Vagina (tissue), 2 donors: ENCODE results near the gene PABPN1. TPM values are rescaled to one million over a fixed set of nuclear protein-coding genes. Genes with fewer than 3 reads are reported as not detected.

Experiments used
- DNase-seq, 2 donors: peaks; one replicate each; pipeline ENCODE4 v3.0.0-alpha.2; 2017; ENCODE audit errors: extremely low spot score in 2 of 2
- H3K27ac ChIP-seq: fragments of 200-600 bp; sonication (generic); one replicate; pipeline ENCODE4 v1.5.1; 2019
- H3K27me3 ChIP-seq: fragments of 200-600 bp; sonication (generic); one replicate; pipeline ENCODE4 v1.5.1; 2019
- H3K36me3 ChIP-seq, 2 donors: fragments of 200-600 bp; sonication (generic); one replicate each; pipeline ENCODE4 v1.5.1; 2017 to 2019
- H3K4me1 ChIP-seq: fragments of 200-600 bp; sonication (generic); one replicate; pipeline ENCODE4 v1.5.1; 2019
- H3K4me3 ChIP-seq, 2 donors: fragments of 200-600 bp; sonication (generic); 1 replicate in 1 of 2; 2 replicates in 1 of 2; pipeline ENCODE4 v1.5.1; 2016 to 2019
- H3K9me3 ChIP-seq: fragments of 200-600 bp; sonication (generic); one replicate; pipeline ENCODE4 v1.5.1; 2019
- CTCF ChIP-seq, 3 experiments: fragments of 450-650 bp in 2 of 3; fragments of 200-600 bp in 1 of 3; sonication (generic) in 1 of 3; IDR thresholded peaks; one replicate each; pipeline ENCODE4 v1.5.1; 2017 to 2019; ENCODE audit warnings: antibody characterized with exemption in 3 of 3, mild to moderate bottlenecking in 2 of 3, moderate library complexity in 2 of 3
- POLR2A ChIP-seq, 2 donors: fragments of 450-650 bp; IDR thresholded peaks; one replicate each; pipeline ENCODE4 v1.6.1; 2017; ENCODE audit warnings: antibody characterized with exemption in 2 of 2, mild to moderate bottlenecking in 2 of 2, moderate library complexity in 2 of 2
- POLR2AphosphoS5 ChIP-seq, 2 donors: sonication (generic); formaldehyde crosslinking; IDR thresholded peaks; one replicate each; pipeline ENCODE4 v1.9.0; 2017; ENCODE audit warnings: antibody characterized with exemption in 2 of 2, mild to moderate bottlenecking in 2 of 2, low read depth in 1 of 2; ENCODE audit not compliant: insufficient read depth in 1 of 2
- intact Hi-C: fragments of 100-400 bp; cut with DNase I; formaldehyde crosslinking; loops from one replicate; pipeline ENCODE4 v1.15.1; 2023
- total RNA-seq: library from RNA; depleted of rRNA; stranded (reverse); fragments of >200 nt; gene quantifications from one replicate; pipeline ENCODE4 v1.2.3, GENCODE V29; 2016

Gene PABPN1
- total RNA-seq, 1 donor from 2014 or later, result 66.0 TPM

- Histone ChIP-seq H3K4me3 (peak within 1 kb of the TSS; percentile 71 to 73), H3K36me3 (no peaks in the 10 kb centered on the region), H3K27me3 (no peaks in the 10 kb centered on the region), H3K4me1 (peaks cover 48% of the 10 kb centered on the region), H3K27ac (peak within 1 kb of the TSS; percentile 97), H3K9me3 (no peaks in the 10 kb centered on the region)
- DNase-seq, result no peak
- intact Hi-C loops, result no loop called here
- TF ChIP-seq POLR2A (IDR thresholded peaks at IDR 0.05), result no peak
- TF ChIP-seq POLR2AphosphoS5 (IDR thresholded peaks at IDR 0.05; ENCODE audit: insufficient read depth in 1 of 2, low read depth in 1 of 2), result peak in 1 of 2 donors; percentile 45
- TF ChIP-seq CTCF (IDR thresholded peaks at IDR 0.05), result no peak
Observed at GRCh38 chr14:23302290-23303225, 18.7 kb upstream of the PABPN1 start, which contains the start of gene PPP1R3E. PPP1R3E (minus strand) TSS chr14:23302859; CDS start chr14:23302576, 283 bp downstream.

- peaks cover 0 to 12% of the 10 kb centered on the region in 2 donors for H3K36me3 ChIP-seq
Observed at GRCh38 chr14:23306412-23307145, 14.7 kb upstream of the PABPN1 start, which contains the start of gene BCL2L2. BCL2L2 (plus strand) TSS chr14:23306833; CDS start chr14:23307768, 935 bp downstream.

GRCh38 chr14:23307146-23307530, 14.1 kb upstream of the PABPN1 start:
- H3K27ac ChIP-seq, result peak overlapping the region; percentile 90
- no peaks in the 10 kb centered on the region for H3K9me3 ChIP-seq
- TF ChIP-seq CTCF (IDR thresholded peaks at IDR 0.05) (no peak), POLR2AphosphoS5 (IDR thresholded peaks at IDR 0.05; ENCODE audit: insufficient read depth in 1 of 2, low read depth in 1 of 2) (no peak), POLR2A (IDR thresholded peaks at IDR 0.05) (no peak)
- intact Hi-C loops, result no loop called here
- peak overlapping the region; percentile 72 to 75 for H3K4me3 ChIP-seq
- H3K4me1 ChIP-seq, result peaks cover 51% of the 10 kb centered on the region
- no peaks in the 10 kb centered on the region for H3K27me3 ChIP-seq
- peaks cover 0 to 12% of the 10 kb centered on the region in 2 donors for H3K36me3 ChIP-seq
- no peak for DNase-seq

More at GRCh38 chr14:23306412-23307145, 14.7 kb upstream of the PABPN1 start, which contains the start of gene BCL2L2:
- Histone ChIP-seq H3K9me3 (no peaks in the 10 kb centered on the region), H3K27ac (peak within 1 kb of the TSS; percentile 90), H3K4me1 (peaks cover 51% of the 10 kb centered on the region), H3K4me3 (peak within 1 kb of the TSS; percentile 72 to 75), H3K27me3 (no peaks in the 10 kb centered on the region)
- peak in 1 of 2 donors; percentile 95 for DNase-seq
- peak in 1 of 2 donors; percentile 27 for TF ChIP-seq POLR2A (IDR thresholded peaks at IDR 0.05)
- peak; percentile 34 to 82 for TF ChIP-seq POLR2AphosphoS5 (IDR thresholded peaks at IDR 0.05; ENCODE audit: insufficient read depth in 1 of 2, low read depth in 1 of 2)
- no peak for TF ChIP-seq CTCF (IDR thresholded peaks at IDR 0.05)
- intact Hi-C loops, result no loop called here

GRCh38 chr14:23307687-23308644, 13.3 kb upstream of the PABPN1 start:
- Histone ChIP-seq H3K4me1 (peaks cover 49% of the 10 kb centered on the region), H3K27me3 (no peaks in the 10 kb centered on the region), H3K36me3 (peaks cover 0 to 12% of the 10 kb centered on the region in 2 donors), H3K27ac (peak overlapping the region; percentile 90), H3K9me3 (no peaks in the 10 kb centered on the region), H3K4me3 (peak overlapping the region; percentile 72 to 75)
- TF ChIP-seq POLR2A (IDR thresholded peaks at IDR 0.05) (no peak), CTCF (IDR thresholded peaks at IDR 0.05) (no peak), POLR2AphosphoS5 (IDR thresholded peaks at IDR 0.05; ENCODE audit: insufficient read depth in 1 of 2, low read depth in 1 of 2) (no peak)
- intact Hi-C loops, result no loop called here
- DNase-seq, result no peak
